DMS53 treated with DMSO at 0.1 percent for 48 hours (cell line): ENCODE data around the gene RTL1.

ENCODE experiments used
- DNase-seq: peaks from one replicate; lab custom pipeline; 2025; ENCODE audit not compliant: unreplicated experiment; lab: John Stamatoyannopoulos, UW

RTL1 gene

GRCh38 chr14:100882991-100883788, 20.3 kb downstream of the RTL1 start:
- DNase-seq = no peak

DNA sequence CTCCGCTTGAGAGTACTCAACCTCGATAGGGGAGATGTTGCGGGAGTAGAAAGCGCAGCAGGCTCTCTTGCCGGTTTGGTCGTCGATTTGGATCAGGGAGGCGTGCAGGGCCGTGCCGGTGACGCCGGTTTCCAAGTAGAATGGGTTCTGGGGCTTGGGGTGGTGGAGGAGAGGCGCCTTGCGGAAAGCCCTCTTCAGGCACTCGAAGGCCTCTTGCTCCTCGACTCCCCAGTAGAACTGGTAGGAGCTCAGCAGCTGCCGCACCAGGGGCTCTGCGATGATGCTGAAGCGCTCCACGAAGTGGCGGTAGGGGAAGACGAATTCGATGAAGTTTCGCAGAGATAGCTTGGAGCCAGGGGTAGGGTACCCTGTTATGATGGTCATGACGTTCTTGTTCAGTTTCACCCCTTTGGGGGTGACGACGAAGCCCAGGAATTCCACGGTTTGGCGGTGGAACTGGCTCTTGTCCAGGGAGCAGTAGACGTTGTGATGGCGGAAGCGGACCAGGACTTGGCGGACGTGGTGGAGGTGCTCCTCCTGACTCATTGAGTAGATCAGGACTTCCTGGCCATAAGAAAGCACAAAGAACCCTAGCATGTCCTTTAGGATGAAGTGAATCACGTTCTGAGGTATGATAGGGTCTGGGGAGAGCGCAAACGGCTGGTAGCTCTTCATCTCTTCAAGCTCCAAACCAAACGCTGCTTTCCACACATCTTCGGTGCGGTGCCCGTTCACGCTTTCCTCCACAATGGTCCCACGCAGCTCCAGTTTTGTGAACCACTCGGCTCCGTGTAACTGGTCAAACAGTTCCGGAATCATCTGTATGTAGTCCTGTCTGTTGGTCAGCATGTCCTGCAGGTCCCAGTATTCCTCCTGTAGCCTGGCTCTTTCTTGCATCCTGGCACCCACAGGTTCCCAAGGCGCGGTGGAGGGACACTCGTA, 21.2 kb downstream of the RTL1 start:
- DNase-seq = no peak

DNA sequence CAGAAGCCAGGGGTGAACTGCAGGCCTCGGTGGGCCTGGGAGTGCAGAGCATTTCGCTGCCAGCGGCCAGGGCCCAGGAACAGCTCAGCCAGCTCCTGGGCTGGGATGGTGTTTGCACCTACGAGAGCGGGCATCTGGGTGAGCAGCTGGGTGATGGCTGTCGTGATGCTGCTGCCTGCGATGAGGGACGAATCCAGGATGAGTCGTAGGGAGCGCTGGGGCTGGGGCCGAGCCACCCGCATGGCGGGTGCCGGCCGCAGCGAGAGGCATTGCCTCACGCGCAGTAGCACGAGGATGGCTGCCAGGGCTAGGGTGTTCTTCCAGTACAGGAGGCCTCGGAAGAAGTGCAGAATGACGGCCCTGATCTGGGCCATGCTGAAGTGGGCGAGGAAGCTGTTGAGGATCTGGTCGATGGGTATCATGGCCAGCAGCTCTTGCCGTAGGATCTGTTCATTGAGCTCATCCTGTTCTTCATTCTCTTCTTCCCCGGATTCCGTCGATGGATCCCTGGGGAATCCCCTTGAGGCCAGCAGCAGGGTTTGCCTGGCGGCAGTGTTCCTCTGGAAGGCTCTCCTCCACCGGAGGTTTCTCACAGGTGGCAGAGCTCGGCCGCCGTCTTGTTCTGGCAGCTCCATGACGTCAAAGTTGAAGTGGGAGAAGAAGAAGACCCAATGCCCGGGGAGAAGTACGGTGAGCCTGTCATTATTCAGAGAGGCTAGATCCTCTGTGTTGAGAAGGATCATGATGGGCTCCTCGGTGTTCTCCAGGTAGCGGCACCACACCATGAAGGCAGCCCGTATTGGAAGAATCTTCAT, 22.1 kb downstream of the RTL1 start:
- DNase-seq = no peak

DNA sequence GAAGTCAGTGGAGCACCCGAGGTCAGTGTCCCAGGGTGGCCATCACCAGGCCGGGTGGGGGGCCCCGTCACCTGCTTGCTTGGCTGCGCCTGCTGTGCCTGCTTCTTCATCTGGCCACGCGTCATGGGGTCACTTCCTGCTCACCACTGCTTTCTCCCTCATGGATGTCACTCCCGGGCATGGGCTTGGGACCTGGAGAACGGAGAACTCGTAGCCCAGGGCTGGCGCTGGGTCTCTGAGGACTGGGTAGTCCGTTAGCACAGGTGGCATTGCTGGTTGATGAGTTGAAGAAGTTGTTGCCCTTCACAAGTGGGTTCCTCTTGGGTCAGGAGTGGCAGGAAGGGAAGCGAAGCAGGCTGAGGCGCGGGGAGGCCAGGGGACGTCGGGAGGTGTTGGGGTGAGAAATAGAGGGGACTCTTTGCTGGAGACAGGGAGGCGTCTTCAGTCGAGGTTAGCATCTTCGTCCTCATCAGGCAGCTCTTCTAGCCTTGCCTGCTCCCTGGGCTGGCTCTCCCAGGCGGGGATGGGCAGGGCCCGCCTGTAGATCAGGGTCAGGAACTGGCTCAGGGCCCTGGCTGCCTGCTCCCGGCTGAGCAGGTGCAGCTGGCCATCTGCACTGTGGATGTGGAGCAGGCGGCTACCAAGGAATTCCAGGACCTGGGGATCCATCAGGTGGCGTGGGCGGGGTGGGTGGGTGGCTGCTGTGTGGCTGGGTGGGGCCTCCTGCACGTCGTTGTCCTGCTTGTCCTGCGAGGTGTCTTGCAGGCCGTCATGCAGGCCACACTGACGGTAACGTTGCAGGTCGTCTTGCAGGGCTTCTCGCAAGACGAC, 23.0 kb downstream of the RTL1 start:
- DNase-seq = no peak

- DNase-seq = no peak
Observed at GRCh38 chr14:100879782-100880181, 23.7 kb downstream of the RTL1 start.

- DNase-seq = no peak
Observed at GRCh38 chr14:100879194-100879593, 24.3 kb downstream of the RTL1 start.

DNA sequence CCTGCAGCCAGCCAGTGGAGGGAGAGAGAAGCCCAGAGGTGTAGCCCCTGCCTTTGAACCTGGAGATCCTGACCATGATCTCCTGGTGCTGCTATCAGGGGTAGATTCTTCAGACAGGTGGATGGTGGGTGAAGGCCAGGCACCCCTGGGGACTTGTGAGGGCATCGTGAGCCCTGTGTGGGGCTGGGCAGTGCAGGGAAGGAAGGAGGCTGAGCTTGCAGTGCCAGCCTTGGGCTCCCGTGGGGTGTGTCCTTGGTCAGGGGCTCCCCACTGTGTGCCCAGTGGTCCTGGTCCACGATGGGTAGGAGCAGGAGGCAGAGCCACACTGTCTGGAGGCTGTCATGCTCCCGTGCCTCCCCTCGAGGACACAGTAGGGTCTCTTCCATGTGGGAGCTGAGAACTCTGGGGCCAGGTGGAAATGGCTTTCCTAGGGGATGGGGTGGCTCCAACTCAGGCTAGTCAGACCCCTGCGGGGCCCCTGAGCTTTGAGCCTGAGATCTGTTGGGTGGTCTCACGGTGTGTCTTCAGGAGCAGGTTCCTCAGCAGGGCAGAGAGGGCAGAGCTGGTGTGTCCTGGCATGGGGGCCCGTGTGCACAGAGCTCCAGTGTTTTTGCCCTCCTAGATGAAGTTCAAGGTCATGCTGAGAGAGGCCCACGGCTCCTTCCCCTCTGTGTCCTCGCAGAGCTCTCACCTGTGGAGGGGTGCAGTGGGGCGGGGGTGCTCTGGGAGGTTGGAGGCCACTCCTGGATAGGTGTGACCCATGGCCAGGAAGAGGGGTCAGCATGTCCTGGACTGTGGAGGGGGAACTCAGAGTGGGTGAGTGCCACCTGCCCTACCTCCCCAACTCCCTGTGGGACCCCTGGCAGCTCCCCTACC, 25.0 kb downstream of the RTL1 start:
- DNase-seq = no peak

DNA sequence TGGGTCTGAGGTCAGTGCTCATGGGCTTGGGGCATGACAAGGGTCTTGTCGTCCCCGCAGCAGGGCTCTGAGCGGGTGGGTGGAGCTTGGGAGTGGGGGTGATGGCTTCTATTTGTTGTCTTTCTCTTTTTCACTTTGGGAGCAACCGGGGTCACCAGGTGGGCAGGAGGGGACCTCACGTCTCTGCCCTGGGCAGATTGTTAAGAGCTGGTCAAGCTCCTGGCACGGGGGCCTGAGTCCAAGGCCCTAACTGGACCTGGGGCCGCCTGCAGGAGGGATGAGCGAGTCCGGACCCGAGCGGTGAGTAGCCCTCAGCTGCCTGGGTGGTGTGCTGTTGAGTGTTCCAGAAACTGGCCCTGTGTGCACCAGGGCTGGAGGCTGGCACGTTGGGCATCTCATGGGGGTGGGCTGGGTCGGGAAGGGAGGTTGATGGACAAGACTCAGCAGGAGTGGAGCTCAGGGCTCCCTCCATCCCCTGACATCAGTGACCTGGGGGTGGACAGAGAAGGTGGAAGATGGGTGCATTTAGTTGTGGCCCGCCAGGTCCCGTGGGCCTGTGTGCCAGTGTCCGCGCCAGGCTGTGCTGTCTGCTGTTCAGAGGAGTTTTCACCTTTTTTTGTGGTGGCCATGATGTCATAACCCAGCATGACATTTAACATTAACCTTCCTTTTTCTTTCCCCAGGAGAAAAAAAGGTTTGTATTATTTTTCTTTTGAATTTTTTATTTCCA, 27.5 kb downstream of the RTL1 start:
- DNase-seq = no peak

DNA sequence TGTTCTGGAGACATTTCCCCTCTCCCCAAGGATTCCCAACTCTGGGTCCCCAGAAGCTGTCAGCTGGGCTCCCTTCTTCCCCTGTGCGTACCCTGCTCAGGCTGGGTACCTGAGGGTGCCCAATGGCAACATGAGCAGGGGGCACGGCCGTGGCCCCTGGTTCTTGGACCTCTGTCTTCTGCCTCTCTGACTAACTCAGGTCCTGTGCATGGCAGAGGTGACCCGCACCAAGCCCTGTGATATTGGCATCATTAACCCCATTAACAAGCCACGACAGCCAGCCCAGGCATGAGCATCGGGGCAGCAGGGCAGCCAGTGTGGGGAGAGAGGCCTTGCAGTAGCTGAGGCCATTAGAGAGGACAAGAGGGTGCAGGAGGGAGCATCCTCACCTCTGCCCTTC, 28.4 kb downstream of the RTL1 start:
- DNase-seq = no peak

DNA sequence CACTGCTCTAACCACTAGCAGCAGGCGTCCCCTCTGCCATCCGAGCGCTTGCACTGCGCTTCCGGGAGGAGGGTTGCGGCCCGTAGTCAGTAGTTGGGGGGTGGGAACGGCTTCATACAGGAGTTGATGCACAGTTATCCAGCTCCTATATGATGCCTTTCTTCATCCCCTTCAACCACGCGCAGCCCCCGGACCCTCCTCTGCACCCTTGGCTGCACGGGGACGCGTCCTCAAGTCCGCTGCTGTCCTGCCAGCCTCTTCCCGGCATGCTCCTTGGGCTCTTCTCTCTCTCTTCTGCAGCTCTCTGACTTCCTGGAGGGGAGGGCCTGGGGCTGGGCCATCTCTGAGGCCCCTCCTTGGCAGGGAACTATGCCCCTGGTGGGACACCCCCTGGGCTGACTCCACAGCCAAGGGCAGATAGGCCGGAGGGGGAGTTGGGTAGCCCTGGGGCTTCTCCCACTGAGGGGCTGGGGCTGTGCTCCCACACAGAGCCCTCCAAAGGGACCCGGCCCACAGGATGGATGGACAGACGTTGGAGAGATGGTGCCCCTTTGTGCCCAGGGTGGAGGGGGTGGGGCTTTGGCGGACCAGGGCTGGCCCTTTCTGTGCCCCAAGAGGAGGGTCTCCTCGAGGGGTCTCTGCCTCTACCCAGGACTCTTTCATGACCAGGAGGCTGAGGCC, 29.0 kb downstream of the RTL1 start:
- DNase-seq = no peak

DNA sequence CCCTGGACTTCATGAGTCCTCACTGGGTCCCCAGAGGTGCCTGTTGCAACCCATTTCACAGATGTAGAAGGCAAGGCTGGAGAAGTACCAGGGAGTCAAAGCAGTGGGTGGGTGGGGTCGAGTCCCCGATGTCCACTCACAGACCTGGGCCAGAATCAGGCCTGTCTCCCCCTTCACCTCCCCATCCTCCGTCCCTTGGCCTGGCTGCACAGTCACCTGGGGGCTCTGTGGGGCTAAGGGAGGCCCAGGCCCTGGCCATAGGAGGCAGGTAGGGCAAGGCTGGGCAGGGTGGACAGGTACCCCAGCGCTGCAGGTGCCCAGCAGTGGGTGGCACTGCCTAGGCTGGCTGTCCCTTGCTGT, 29.5 kb downstream of the RTL1 start:
- DNase-seq = no peak

DNA sequence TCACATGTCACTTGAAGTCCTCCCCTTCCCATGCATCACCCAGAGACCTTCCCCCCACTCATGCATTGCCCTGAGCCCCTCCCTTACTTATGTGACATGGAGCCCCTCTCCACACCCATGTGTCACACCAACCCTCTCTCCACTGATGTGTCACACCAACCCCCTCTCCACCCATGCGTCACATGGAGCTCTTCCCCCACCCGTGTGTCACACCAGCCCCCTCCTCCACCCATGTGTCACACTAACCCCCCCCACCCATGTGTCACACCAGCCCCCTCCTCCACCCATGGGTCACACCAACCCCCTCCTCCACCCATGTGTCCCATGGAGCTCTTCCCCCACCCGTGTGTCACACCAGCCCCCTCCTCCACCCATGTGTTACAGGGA, 30.4 kb downstream of the RTL1 start:
- DNase-seq = no peak

- DNase-seq = no peak
Observed at GRCh38 chr14:100872259-100873095, 31.0 kb downstream of the RTL1 start.

GRCh38 chr14:100871234-100872186, 32.0 kb downstream of the RTL1 start:
- no peak for DNase-seq

- DNase-seq = no peak
Observed at GRCh38 chr14:100868621-100869370, 34.7 kb downstream of the RTL1 start.
